Activated CD4-positive, alpha-beta T cell treated with anti-CD3 and anti-CD28 coated beads, Interleukin-2, amount 10 ng/mL, durations not matched to agents 24 days and 14 days (primary cell): ENCODE results near the gene TAF1B. TPM values are rescaled to one million over a fixed set of nuclear protein-coding genes. Genes with fewer than 3 reads are reported as not detected.

ENCODE experiments used
- DNase-seq: peaks from one replicate; pipeline ENCODE4 v3.0.0; 2022
- H3K27ac Mint-ChIP-seq: one replicate; pipeline ENCODE4 v1.8.0; 2022; ENCODE audit warnings: mild to moderate bottlenecking, mixed read lengths
- H3K27me3 Mint-ChIP-seq: one replicate; pipeline ENCODE4 v1.8.0; 2022; ENCODE audit warnings: mixed read lengths
- H3K36me3 Mint-ChIP-seq: one replicate; pipeline ENCODE4 v1.8.0; 2022; ENCODE audit warnings: low read depth, mild to moderate bottlenecking, mixed read lengths
- H3K4me1 Mint-ChIP-seq: one replicate; pipeline ENCODE4 v1.8.0; 2021; ENCODE audit warnings: mixed read lengths
- H3K4me3 Mint-ChIP-seq: one replicate; pipeline ENCODE4 v1.8.0; 2022; ENCODE audit warnings: mild to moderate bottlenecking, moderate library complexity, mixed read lengths
- H3K9me3 Mint-ChIP-seq: one replicate; pipeline ENCODE4 v1.8.0; 2021; ENCODE audit warnings: mixed read lengths
- intact Hi-C: fragments of 100-400 bp; cut with micrococcal nuclease; formaldehyde crosslinking; loops from one replicate; pipeline ENCODE4 v1.15.1; 2023
- total RNA-seq: library from RNA; stranded (reverse); gene quantifications from 2 replicates; pipeline ENCODE4 v1.2.3, GENCODE V29; 2022

Gene TAF1B
- total RNA-seq, result 21.9 and 22.7 TPM in 2 replicates

DNA sequence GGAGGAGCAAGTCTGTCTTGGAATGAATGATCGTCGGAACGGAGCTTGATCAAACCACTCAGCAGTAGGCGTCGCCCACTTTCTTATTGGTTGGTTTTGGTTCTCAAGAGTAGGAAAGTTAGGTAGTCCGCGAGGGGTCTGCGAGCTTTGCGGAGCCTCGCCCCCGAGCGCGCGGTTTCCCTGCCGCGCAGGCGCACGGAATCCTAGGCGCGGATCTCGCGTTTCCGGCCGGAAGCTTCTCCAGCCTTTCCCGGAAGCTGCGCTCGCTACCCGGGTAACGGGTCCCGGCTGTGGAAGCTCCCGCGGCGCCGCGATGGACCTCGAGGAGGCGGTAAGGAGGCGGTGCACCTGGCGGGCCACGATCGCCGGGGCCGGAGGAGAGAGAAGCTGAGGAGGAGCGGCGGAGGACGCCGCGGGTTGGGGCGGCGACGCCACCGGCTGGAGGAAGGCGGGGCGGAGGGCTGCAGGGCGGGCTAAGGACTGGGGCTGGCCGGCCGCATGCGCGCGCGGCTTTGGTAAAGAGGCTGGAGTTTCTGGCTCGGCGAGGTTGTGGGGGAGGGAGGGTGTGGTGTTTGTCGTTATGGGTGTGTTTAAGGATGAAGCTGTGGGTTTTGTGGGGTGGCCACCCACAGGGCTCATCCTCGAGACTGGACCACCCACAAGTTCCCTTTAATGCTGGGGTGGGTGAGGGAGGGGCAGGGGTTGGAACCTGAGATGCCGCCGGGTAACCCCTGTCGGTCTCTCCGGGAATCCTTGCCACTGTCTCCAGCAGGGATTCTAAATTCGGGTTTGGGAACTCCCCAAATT, at the start of gene TAF1B:
Gene TAF1B (plus strand): TSS at position 246 of the 807 bp plus-strand sequence. CDS start 68 bp downstream, at position 314.
- H3K4me3 Mint-ChIP-seq, result peak within 1 kb of the TSS; percentile 92
- no peaks in the 10 kb centered on the region for H3K9me3 Mint-ChIP-seq
- peak within 1 kb of the TSS; percentile 92 for H3K27ac Mint-ChIP-seq
- DNase-seq, result peak; percentile 97
- H3K27me3 Mint-ChIP-seq, result no peaks in the 10 kb centered on the region
- H3K36me3 Mint-ChIP-seq, result peaks cover 21% of the 10 kb centered on the region
- intact Hi-C loops, result loop anchor here (1.0 to 2.0 kb wide), 8 partner anchors 59 to 969 kb away; partner anchors contain the start of genes CPSF3, ITGB1BP1, KLF11 and ODC1
- peaks cover 34% of the 10 kb centered on the region for H3K4me1 Mint-ChIP-seq

GRCh38 chr2:9793918-9794717, 49.2 kb upstream of the TAF1B start:
- H3K4me1 Mint-ChIP-seq, result peaks cover 25% of the 10 kb centered on the region
- no peak overlapping the region for H3K4me3 Mint-ChIP-seq
- no peaks in the 10 kb centered on the region for H3K9me3 Mint-ChIP-seq
- H3K27ac Mint-ChIP-seq, result no peak overlapping the region
- no peak for DNase-seq
- intact Hi-C loops, result no loop called here
- no peaks in the 10 kb centered on the region for H3K36me3 Mint-ChIP-seq
- H3K27me3 Mint-ChIP-seq, result peaks cover 2% of the 10 kb centered on the region

- H3K36me3 Mint-ChIP-seq, result no peaks in the 10 kb centered on the region
- intact Hi-C loops, result loop anchor here (5.0 kb wide), 1 partner anchor 43 kb away; no protein-coding TSS in a partner anchor
- H3K9me3 Mint-ChIP-seq, result no peaks in the 10 kb centered on the region
- H3K27me3 Mint-ChIP-seq, result peaks cover 2% of the 10 kb centered on the region
- H3K4me3 Mint-ChIP-seq, result no peak overlapping the region
- no peak overlapping the region for H3K27ac Mint-ChIP-seq
- DNase-seq, result no peak
- H3K4me1 Mint-ChIP-seq, result peaks cover 32% of the 10 kb centered on the region
Observed at GRCh38 chr2:9795071-9795470, 48.2 kb upstream of the TAF1B start.

DNA sequence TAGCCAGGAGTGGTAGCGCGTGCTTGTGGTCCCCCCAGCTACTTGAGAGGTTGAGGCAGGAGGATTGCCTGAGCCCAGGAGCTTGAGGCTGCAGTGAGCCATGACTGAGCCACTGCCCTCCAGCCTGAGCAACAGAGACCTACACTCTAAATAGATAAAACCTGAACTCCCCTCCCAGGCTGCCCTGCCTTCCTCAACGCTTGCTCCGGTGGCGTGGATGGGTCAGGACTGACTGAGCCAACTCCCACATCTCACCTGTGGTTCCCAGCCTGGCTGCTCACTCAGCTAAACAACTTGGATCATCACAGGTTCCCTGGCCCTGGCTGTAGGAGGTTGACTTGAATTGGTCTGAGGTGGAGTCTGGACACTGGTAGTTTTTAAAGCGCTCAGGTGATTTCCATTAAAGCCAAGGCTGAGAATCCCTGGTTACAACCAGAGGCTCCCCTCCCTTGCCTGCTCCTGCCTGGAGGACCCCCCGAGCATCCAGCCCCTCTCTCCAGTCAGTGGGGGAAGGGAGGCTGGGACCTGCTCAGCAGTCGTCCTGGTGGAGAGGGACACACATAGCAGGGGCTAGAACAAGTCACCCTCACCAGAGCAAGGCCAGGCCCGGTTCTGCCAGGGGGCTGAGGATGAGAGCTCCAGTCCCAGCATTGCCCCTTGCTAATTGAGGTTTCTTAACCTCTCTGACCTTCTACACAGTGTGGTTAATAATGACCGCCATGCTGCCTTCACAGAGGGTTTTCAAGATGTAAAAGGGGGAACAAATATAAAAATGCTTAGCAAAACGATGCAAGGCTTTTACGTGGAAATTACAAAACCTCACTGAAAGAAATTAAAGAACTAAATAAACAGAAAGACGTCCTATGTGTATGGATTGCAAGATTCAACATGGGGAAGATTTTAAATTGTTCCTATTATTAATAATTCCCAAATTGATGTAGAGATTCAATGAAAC, 46.9 kb upstream of the TAF1B start:
- no peak for DNase-seq
- H3K36me3 Mint-ChIP-seq, result no peaks in the 10 kb centered on the region
- intact Hi-C loops, result loop anchor here (5.0 kb wide), 1 partner anchor 44 kb away; no protein-coding TSS in a partner anchor
- H3K27ac Mint-ChIP-seq, result no peak overlapping the region
- H3K4me3 Mint-ChIP-seq, result no peak overlapping the region
- peaks cover 2% of the 10 kb centered on the region for H3K27me3 Mint-ChIP-seq
- no peaks in the 10 kb centered on the region for H3K9me3 Mint-ChIP-seq
- peaks cover 38% of the 10 kb centered on the region for H3K4me1 Mint-ChIP-seq

GRCh38 chr2:9797086-9797485, 46.2 kb upstream of the TAF1B start:
- H3K27ac Mint-ChIP-seq, result no peak overlapping the region
- intact Hi-C loops, result loop anchor here (5.0 kb wide), 1 partner anchor 45 kb away; no protein-coding TSS in a partner anchor
- H3K36me3 Mint-ChIP-seq, result no peaks in the 10 kb centered on the region
- H3K27me3 Mint-ChIP-seq, result no peaks in the 10 kb centered on the region
- H3K9me3 Mint-ChIP-seq, result no peaks in the 10 kb centered on the region
- peaks cover 36% of the 10 kb centered on the region for H3K4me1 Mint-ChIP-seq
- DNase-seq, result no peak
- no peak overlapping the region for H3K4me3 Mint-ChIP-seq

- Mint-ChIP-seq H3K27me3 (no peaks in the 10 kb centered on the region), H3K36me3 (no peaks in the 10 kb centered on the region), H3K4me1 (peaks cover 36% of the 10 kb centered on the region), H3K4me3 (no peak overlapping the region), H3K9me3 (no peaks in the 10 kb centered on the region), H3K27ac (no peak overlapping the region)
- no peak for DNase-seq
- intact Hi-C loops, result loop anchor here (5.0 kb wide), 1 partner anchor 46 kb away; no protein-coding TSS in a partner anchor
Observed at GRCh38 chr2:9797681-9798556, 45.4 kb upstream of the TAF1B start.

- intact Hi-C loops, result loop anchor here (1.0 to 5.0 kb wide), 4 partner anchors 17 to 249 kb away; no protein-coding TSS in a partner anchor
- Mint-ChIP-seq H3K4me3 (peak overlapping the region; percentile 65), H3K36me3 (no peaks in the 10 kb centered on the region), H3K27ac (no peak overlapping the region), H3K9me3 (no peaks in the 10 kb centered on the region), H3K4me1 (peaks cover 33% of the 10 kb centered on the region), H3K27me3 (peaks cover under 1% of the 10 kb centered on the region)
- peak; percentile 76 for DNase-seq
Observed at GRCh38 chr2:9799011-9799596, 44.2 kb upstream of the TAF1B start.

GRCh38 chr2:9799729-9800632, 43.3 kb upstream of the TAF1B start:
- Mint-ChIP-seq H3K36me3 (no peaks in the 10 kb centered on the region), H3K27me3 (peaks cover 6% of the 10 kb centered on the region), H3K4me1 (peaks cover 31% of the 10 kb centered on the region), H3K4me3 (peak overlapping the region; percentile 65), H3K27ac (peak overlapping the region; percentile 56), H3K9me3 (no peaks in the 10 kb centered on the region)
- intact Hi-C loops, result loop anchor here (1.0 to 5.0 kb wide), 4 partner anchors 18 to 248 kb away; no protein-coding TSS in a partner anchor
- peak; percentile 97 for DNase-seq

- H3K9me3 Mint-ChIP-seq, result no peaks in the 10 kb centered on the region
- H3K4me1 Mint-ChIP-seq, result peaks cover 31% of the 10 kb centered on the region
- H3K27me3 Mint-ChIP-seq, result peaks cover 10% of the 10 kb centered on the region
- H3K27ac Mint-ChIP-seq, result no peak overlapping the region
- DNase-seq, result no peak
- H3K36me3 Mint-ChIP-seq, result no peaks in the 10 kb centered on the region
- no peak overlapping the region for H3K4me3 Mint-ChIP-seq
- intact Hi-C loops, result no loop called here
Observed at GRCh38 chr2:9800639-9800974, 42.7 kb upstream of the TAF1B start.

GRCh38 chr2:9800975-9801726, 42.1 kb upstream of the TAF1B start:
- no peak overlapping the region for H3K4me3 Mint-ChIP-seq
- peak overlapping the region; percentile 45 for H3K27ac Mint-ChIP-seq
- intact Hi-C loops, result no loop called here
- H3K9me3 Mint-ChIP-seq, result no peaks in the 10 kb centered on the region
- DNase-seq, result no peak
- H3K4me1 Mint-ChIP-seq, result peaks cover 31% of the 10 kb centered on the region
- no peaks in the 10 kb centered on the region for H3K36me3 Mint-ChIP-seq
- peaks cover 11% of the 10 kb centered on the region for H3K27me3 Mint-ChIP-seq

GRCh38 chr2:9802576-9802993, 40.7 kb upstream of the TAF1B start:
- intact Hi-C loops, result no loop called here
- H3K27ac Mint-ChIP-seq, result no peak overlapping the region
- H3K9me3 Mint-ChIP-seq, result no peaks in the 10 kb centered on the region
- H3K4me1 Mint-ChIP-seq, result peaks cover 30% of the 10 kb centered on the region
- DNase-seq, result no peak
- H3K4me3 Mint-ChIP-seq, result no peak overlapping the region
- no peaks in the 10 kb centered on the region for H3K36me3 Mint-ChIP-seq
- peaks cover 13% of the 10 kb centered on the region for H3K27me3 Mint-ChIP-seq
